ENCODE measurements around the gene GBF1. TPM values are rescaled to one million over a fixed set of nuclear protein-coding genes. Genes with fewer than 3 reads are reported as not detected.

Gene GBF1
- total and polyA plus RNA-seq, 2 experiments from 2014 or later = 43.1 to 55.4 TPM

DNA sequence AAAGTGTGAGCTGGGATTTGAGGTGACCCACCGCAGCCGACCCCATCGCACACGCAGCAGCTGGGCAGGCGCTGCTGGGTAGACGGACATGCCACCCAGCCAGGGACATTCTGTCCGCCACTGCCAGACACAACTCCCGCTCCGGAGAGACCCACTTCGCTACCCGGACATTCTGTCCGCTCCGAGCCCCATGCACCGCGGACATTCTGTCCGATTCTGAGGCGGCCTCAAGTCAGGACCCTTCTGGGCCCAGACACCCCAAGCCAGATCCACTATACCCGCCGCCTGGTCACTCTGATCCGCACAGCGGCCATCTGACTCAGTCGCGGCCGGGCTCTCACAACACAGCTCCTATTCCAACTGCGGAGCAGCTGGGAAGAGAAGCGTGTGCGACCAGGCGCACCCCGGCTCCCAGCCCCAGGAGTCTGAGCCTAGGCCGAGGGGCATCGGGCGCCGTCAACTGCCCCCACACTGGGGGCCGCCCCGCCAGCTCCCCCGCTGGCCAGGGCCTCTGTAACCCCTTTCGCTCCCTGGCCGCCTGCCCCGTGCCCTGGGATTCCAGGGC, 4.8 kb upstream of the GBF1 start:
- 27% methylated on average over 36 of the region's 39 CpGs for WGBS (ENCODE audit: low lambda C conversion rate, missing lambda C conversion rate)
- no peaks in the 10 kb centered on the region for H3K36me3 ChIP-seq (replicated peaks; ENCODE audit: insufficient read depth, low read depth)
- no peaks in the 10 kb centered on the region for H3K79me2 ChIP-seq
- no peak overlapping the region for H3K27ac ChIP-seq
- peaks cover 3% of the 10 kb centered on the region for H3K4me1 ChIP-seq (ENCODE audit: insufficient read depth)
- H3K9me2 ChIP-seq (replicated peaks; ENCODE audit: insufficient read depth) = no peaks in the 10 kb centered on the region
- no peak for TF ChIP-seq EZH2 (IDR thresholded peaks at IDR 0.05; ENCODE audit: borderline replicate concordance)
- TF ChIP-seq, protein P1, sequence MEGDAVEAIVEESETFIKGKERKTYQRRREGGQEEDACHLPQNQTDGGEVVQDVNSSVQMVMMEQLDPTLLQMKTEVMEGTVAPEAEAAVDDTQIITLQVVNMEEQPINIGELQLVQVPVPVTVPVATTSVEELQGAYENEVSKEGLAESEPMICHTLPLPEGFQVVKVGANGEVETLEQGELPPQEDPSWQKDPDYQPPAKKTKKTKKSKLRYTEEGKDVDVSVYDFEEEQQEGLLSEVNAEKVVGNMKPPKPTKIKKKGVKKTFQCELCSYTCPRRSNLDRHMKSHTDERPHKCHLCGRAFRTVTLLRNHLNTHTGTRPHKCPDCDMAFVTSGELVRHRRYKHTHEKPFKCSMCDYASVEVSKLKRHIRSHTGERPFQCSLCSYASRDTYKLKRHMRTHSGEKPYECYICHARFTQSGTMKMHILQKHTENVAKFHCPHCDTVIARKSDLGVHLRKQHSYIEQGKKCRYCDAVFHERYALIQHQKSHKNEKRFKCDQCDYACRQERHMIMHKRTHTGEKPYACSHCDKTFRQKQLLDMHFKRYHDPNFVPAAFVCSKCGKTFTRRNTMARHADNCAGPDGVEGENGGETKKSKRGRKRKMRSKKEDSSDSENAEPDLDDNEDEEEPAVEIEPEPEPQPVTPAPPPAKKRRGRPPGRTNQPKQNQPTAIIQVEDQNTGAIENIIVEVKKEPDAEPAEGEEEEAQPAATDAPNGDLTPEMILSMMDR (IDR thresholded peaks at IDR 0.05; ENCODE audit: poor library complexity) = no peak
- TF ChIP-seq EZH2phosphoT487 (IDR thresholded peaks at IDR 0.05; ENCODE audit: low read depth, severe bottlenecking, unreplicated experiment) = no peak
- peaks cover 47% of the 10 kb centered on the region for H3K27me3 ChIP-seq
- H3K9me3 ChIP-seq (ENCODE audit: low read depth) = no peaks in the 10 kb centered on the region
- peak overlapping the region; percentile 93 for H3K4me2 ChIP-seq
- peak overlapping the region; percentile 43 for H3K4me3 ChIP-seq
- H4K20me1 ChIP-seq (ENCODE audit: insufficient read depth, poor library complexity, severe bottlenecking) = no peaks in the 10 kb centered on the region
- H2AFZ ChIP-seq = no peak overlapping the region
- no peak for DNase-seq (ENCODE audit: low spot score)

DNA sequence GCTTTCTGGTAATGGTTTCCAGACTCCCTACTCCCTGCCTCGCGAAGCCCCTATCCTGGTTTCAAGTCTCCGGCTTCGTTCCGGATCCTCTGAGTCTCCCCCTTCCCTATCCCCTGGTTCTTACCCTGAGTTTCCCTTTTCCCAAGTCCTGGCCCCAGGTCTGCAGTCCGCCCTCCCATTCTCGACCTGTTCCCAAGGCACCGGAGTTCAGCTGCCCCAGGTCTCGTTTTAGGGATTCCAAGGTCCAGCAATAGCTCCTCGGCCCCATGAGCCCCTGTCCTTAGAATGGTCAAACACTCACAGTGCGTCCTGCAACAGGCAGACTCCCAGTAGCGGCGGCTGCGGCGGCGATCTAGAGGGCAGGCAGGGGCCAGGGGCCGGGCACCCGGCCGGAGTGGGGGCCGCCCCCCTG, 4.3 kb upstream of the GBF1 start:
- peak overlapping the region; percentile 56 for H2AFZ ChIP-seq
- TF ChIP-seq EZH2phosphoT487 (IDR thresholded peaks at IDR 0.05; ENCODE audit: low read depth, severe bottlenecking, unreplicated experiment) (no peak), EZH2 (IDR thresholded peaks at IDR 0.05; ENCODE audit: borderline replicate concordance) (no peak)
- TF ChIP-seq, protein P1 (IDR thresholded peaks at IDR 0.05; ENCODE audit: poor library complexity) = no peak
- WGBS (ENCODE audit: low lambda C conversion rate, missing lambda C conversion rate) = under 1% methylated on average over 19 of the region's 20 CpGs
- H3K4me2 ChIP-seq = peak overlapping the region; percentile 93
- H3K9me2 ChIP-seq (replicated peaks; ENCODE audit: insufficient read depth) = no peaks in the 10 kb centered on the region
- H3K36me3 ChIP-seq (replicated peaks; ENCODE audit: insufficient read depth, low read depth) = no peaks in the 10 kb centered on the region
- H3K4me3 ChIP-seq = peak overlapping the region; percentile 43
- peaks cover 3% of the 10 kb centered on the region for H3K4me1 ChIP-seq (ENCODE audit: insufficient read depth)
- peaks cover 47% of the 10 kb centered on the region for H3K27me3 ChIP-seq
- no peak for DNase-seq (ENCODE audit: low spot score)
- no peaks in the 10 kb centered on the region for H3K9me3 ChIP-seq (ENCODE audit: low read depth)
- H4K20me1 ChIP-seq (ENCODE audit: insufficient read depth, poor library complexity, severe bottlenecking) = peaks cover under 1% of the 10 kb centered on the region
- peaks cover 4% of the 10 kb centered on the region for H3K79me2 ChIP-seq
- no peak overlapping the region for H3K27ac ChIP-seq

DNA sequence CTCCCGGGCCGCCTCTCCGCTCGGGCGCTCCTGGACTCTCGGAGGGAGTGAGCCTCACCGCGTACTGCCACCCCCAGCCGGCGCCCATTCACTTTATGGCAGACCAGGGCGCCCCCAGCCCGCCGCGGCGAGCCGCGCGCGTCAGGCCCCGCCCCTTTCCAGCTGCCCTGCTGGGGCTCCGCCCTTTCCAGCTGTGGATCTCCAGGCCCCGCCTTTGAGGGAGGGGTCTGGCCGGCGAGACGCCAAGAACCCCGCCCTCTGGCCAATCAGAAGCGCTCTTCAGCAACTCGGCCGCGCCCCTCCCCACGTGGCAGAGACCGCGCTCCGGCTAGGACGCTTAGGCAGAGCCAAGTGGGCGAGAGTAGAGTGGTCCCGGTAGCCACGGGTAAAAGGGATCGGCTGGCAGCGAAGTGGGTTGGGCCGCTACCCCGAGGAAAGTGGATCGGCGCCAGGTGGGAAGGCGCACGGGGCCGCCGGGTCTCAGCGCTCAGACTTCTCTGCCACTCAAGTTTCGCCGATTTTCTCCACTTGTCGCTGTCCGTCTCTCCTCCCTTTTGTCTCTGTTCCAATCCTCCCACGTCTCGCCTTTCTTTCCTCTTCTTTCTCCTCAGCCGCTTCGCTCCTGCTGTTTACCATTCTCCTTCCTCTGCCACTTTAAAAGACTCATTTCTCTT, 3.8 kb upstream of the GBF1 start, which contains the start of gene PITX3:
Gene PITX3, minus strand, starts transcription at position 69 of the 674 bp plus-strand sequence. CDS start 9,432 bp downstream, outside the sequence.
- peaks cover 4% of the 10 kb centered on the region for H3K4me1 ChIP-seq (ENCODE audit: insufficient read depth)
- H4K20me1 ChIP-seq (ENCODE audit: insufficient read depth, poor library complexity, severe bottlenecking) = peaks cover 6% of the 10 kb centered on the region
- no peak within 1 kb of the TSS for H3K27ac ChIP-seq
- H3K9me2 ChIP-seq (replicated peaks; ENCODE audit: insufficient read depth) = no peaks in the 10 kb centered on the region
- H3K4me2 ChIP-seq = peak within 1 kb of the TSS; percentile 93
- H3K4me3 ChIP-seq = peak within 1 kb of the TSS; percentile 43
- peak within 1 kb of the TSS; percentile 56 for H2AFZ ChIP-seq
- peak; percentile 97 for DNase-seq (ENCODE audit: low spot score)
- H3K9me3 ChIP-seq (ENCODE audit: low read depth) = no peaks in the 10 kb centered on the region
- H3K36me3 ChIP-seq (replicated peaks; ENCODE audit: insufficient read depth, low read depth) = no peaks in the 10 kb centered on the region
- 2% methylated on average over 37 of the region's 57 CpGs for WGBS (ENCODE audit: low lambda C conversion rate, missing lambda C conversion rate)
- H3K79me2 ChIP-seq = peaks cover 9% of the 10 kb centered on the region
- H3K27me3 ChIP-seq = peaks cover 43% of the 10 kb centered on the region
- no peak for TF ChIP-seq EZH2phosphoT487 (IDR thresholded peaks at IDR 0.05; ENCODE audit: low read depth, severe bottlenecking, unreplicated experiment)

DNA sequence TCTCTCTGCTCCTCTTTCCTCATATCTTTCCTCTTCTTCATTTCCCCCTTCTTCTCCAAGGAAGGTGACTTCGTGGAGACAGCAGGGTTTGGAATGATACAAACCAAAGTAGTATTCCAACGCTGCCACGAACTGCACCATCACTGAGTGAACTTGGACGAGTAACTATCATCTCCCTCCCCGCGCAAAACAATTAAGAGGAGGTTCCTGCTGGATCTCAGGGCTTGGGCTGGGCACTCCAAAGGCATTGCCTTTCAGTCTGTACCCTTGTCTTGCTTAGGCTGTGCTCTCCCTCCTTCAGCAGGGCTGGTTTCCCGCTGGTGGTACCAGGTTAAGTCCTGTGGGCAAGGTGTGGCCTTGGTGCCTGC, 3.2 kb upstream of the GBF1 start:
- no peak for DNase-seq (ENCODE audit: low spot score)
- H3K27me3 ChIP-seq = peaks cover 38% of the 10 kb centered on the region
- no peaks in the 10 kb centered on the region for H3K36me3 ChIP-seq (replicated peaks; ENCODE audit: insufficient read depth, low read depth)
- peak overlapping the region; percentile 93 for H3K4me2 ChIP-seq
- H3K4me1 ChIP-seq (ENCODE audit: insufficient read depth) = peaks cover 9% of the 10 kb centered on the region
- TF ChIP-seq, protein P1 (IDR thresholded peaks at IDR 0.05; ENCODE audit: poor library complexity) = no peak
- TF ChIP-seq EZH2 (IDR thresholded peaks at IDR 0.05; ENCODE audit: borderline replicate concordance) = no peak
- WGBS (ENCODE audit: low lambda C conversion rate, missing lambda C conversion rate) = 38% methylated on average over 7 of the region's 7 CpGs
- peak overlapping the region; percentile 43 for H3K4me3 ChIP-seq
- H3K9me2 ChIP-seq (replicated peaks; ENCODE audit: insufficient read depth) = no peaks in the 10 kb centered on the region
- H3K79me2 ChIP-seq = peaks cover 14% of the 10 kb centered on the region
- H4K20me1 ChIP-seq (ENCODE audit: insufficient read depth, poor library complexity, severe bottlenecking) = peaks cover 11% of the 10 kb centered on the region
- H2AFZ ChIP-seq = peak overlapping the region; percentile 44
- no peak overlapping the region for H3K27ac ChIP-seq
- no peaks in the 10 kb centered on the region for H3K9me3 ChIP-seq (ENCODE audit: low read depth)

Data from hepatocyte (in vitro differentiated cells).